Glutamatergic neuron (in vitro differentiated cells): ENCODE measurements around the gene HEATR1. TPM values are rescaled to one million over a fixed set of nuclear protein-coding genes. Genes with fewer than 3 reads are reported as not detected.
"Not testable (repeated sequence)": the region's sequence is repeated elsewhere in the genome, so short reads cannot be mapped to it uniquely, and the experiment has no call there.

ENCODE experiments used
- DNase-seq: peaks from one replicate; pipeline ENCODE4 v3.0.0; 2022
- H3K27ac Mint-ChIP-seq: one replicate; pipeline ENCODE4 v1.8.0; 2020; ENCODE audit warnings: mild to moderate bottlenecking, mixed read lengths, inconsistent platforms; ENCODE audit not compliant: unreplicated experiment
- H3K27me3 Mint-ChIP-seq: one replicate; pipeline ENCODE4 v1.8.0; 2020; ENCODE audit warnings: mild to moderate bottlenecking, moderate library complexity, mixed read lengths, inconsistent platforms; ENCODE audit not compliant: unreplicated experiment
- H3K36me3 Mint-ChIP-seq: one replicate; pipeline ENCODE4 v1.8.0; 2020; ENCODE audit warnings: mild to moderate bottlenecking, mixed read lengths, inconsistent platforms; ENCODE audit not compliant: unreplicated experiment
- H3K4me1 Mint-ChIP-seq: one replicate; pipeline ENCODE4 v1.8.0; 2020; ENCODE audit warnings: mild to moderate bottlenecking, low read depth, mixed read lengths, inconsistent platforms; ENCODE audit not compliant: unreplicated experiment
- H3K4me3 Mint-ChIP-seq: one replicate; pipeline ENCODE4 v1.8.0; 2020; ENCODE audit warnings: mild to moderate bottlenecking, mixed read lengths, inconsistent platforms; ENCODE audit not compliant: unreplicated experiment
- H3K9me3 Mint-ChIP-seq: one replicate; pipeline ENCODE4 v1.8.0; 2020; ENCODE audit warnings: mild to moderate bottlenecking, moderate library complexity, mixed read lengths, inconsistent platforms; ENCODE audit not compliant: unreplicated experiment
- total RNA-seq: library from RNA; stranded (reverse); fragmentation: NEBNext Ultra II Directional; extraction: Animal tissue kit (Norgen Biotek cat#: 25700); gene quantifications from one replicate; pipeline ENCODE4 v1.2.1, GENCODE V29; 2021; ENCODE audit not compliant: unreplicated experiment
- TF ChIP-seq, protein P1 (sequence below): fragments of 200-600 bp; sonication (generic); IDR thresholded peaks from one replicate; pipeline ENCODE4 v1.5.0; 2021; ENCODE audit not compliant: partially characterized antibody, unreplicated experiment

Gene HEATR1
- total RNA-seq, 1 donor from 2014 or later = 31.7 TPM

DNA sequence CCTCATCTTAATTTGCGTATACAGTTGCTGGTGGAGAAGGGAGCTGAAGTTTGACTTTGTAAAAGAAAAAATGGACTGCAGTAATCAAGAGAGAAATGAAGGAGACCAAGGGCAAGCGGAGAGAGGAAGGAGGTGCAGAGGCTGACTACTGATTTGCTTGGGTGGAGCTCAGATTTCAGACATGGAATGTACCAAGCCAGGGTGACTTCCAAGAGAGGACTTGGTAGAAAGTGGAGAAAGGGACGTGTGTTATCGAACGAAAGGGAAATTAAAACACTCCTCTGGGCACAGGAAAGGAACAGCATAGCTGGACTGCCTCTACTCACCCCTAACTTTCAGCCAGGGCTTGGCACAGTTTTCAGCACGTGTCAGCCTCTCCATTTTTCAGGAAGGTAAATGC, 15.1 kb upstream of the HEATR1 start:
- TF ChIP-seq, protein P1, sequence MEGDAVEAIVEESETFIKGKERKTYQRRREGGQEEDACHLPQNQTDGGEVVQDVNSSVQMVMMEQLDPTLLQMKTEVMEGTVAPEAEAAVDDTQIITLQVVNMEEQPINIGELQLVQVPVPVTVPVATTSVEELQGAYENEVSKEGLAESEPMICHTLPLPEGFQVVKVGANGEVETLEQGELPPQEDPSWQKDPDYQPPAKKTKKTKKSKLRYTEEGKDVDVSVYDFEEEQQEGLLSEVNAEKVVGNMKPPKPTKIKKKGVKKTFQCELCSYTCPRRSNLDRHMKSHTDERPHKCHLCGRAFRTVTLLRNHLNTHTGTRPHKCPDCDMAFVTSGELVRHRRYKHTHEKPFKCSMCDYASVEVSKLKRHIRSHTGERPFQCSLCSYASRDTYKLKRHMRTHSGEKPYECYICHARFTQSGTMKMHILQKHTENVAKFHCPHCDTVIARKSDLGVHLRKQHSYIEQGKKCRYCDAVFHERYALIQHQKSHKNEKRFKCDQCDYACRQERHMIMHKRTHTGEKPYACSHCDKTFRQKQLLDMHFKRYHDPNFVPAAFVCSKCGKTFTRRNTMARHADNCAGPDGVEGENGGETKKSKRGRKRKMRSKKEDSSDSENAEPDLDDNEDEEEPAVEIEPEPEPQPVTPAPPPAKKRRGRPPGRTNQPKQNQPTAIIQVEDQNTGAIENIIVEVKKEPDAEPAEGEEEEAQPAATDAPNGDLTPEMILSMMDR = no peak
- Mint-ChIP-seq H3K4me1 (no peaks in the 10 kb centered on the region), H3K27ac (no peak overlapping the region), H3K36me3 (no peaks in the 10 kb centered on the region), H3K27me3 (peaks cover 2% of the 10 kb centered on the region), H3K4me3 (no peak overlapping the region), H3K9me3 (no peaks in the 10 kb centered on the region)
- no peak for DNase-seq

DNA sequence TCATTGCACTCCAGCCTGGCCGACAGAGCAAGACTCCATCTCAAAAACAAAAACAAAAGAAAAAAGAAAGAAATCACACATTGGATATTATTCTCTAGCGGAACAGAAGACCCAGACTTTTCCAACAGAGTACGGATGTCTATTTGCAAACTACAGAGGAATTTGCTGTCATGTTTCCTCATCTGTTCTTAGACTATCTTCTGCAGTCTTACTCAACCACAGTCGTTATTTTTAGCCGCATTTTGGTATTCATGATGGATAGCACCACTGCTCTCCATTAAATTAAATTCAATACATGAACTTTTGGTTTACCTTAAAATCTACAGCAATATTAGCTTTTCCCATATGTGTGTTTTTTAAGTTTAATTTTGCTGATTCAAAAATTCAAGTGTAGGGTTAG, 14.2 kb upstream of the HEATR1 start:
- Mint-ChIP-seq H3K27me3 (peaks cover 2% of the 10 kb centered on the region), H3K36me3 (no peaks in the 10 kb centered on the region), H3K9me3 (no peaks in the 10 kb centered on the region), H3K4me1 (no peaks in the 10 kb centered on the region), H3K4me3 (no peak overlapping the region), H3K27ac (no peak overlapping the region)
- DNase-seq = no peak
- TF ChIP-seq, protein P1 = no peak

DNA sequence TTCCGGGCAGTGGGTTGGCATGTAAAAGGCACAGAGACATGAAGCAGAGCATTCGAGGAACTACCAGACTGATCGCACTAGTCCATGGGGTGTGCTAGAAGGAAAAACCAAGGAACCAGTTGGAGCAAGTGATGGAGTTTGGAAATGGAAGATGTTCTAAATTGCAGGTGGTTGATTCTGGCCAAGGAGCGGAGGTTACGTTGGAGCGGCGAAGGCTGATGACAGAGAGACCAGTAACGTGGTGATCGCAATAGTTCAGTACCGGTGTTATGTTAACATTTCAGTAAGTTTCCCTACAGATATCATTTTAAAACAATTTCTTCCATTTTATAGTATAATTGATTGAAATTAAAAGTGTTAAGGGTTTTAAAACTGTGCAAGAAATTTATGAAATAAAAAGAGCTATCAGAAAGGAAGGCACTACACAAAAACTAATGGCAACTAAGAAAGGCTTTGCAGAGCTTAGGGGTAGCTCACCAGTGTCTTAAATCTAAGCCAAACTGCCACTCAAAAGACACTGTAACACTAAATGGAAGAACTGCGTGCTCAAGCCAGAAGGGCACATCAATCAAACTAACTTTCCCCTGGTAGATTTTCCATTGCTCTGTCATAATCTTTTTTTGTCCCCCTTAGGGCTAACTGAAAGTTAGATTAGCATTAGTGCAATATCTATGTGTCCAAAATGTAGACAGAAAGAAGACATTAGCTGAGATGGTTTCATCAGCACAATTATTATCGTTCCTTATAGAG, 11.3 kb upstream of the HEATR1 start:
- H3K27me3 Mint-ChIP-seq = peaks cover 2% of the 10 kb centered on the region
- no peak for DNase-seq
- no peaks in the 10 kb centered on the region for H3K36me3 Mint-ChIP-seq
- no peaks in the 10 kb centered on the region for H3K9me3 Mint-ChIP-seq
- no peaks in the 10 kb centered on the region for H3K4me1 Mint-ChIP-seq
- no peak overlapping the region for H3K4me3 Mint-ChIP-seq
- H3K27ac Mint-ChIP-seq = no peak overlapping the region
- TF ChIP-seq, protein P1 = no peak

DNA sequence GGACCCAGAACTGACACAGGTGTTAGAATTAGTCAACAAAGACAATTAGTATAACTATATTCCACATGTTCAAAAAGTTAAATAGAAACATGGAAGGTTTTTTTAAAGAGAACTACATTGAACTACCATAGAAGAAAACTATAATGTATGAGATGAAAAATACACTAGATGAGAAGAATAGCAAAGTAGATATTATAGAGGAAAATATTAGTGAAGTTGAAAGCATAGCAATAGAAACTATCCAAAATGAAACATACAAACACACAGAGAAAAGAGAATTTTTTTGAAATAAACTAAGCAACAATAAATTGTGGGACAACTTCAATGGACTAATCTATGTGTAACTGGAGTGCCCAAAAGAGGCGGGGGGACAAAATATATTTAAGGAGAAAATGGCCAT, 8.0 kb upstream of the HEATR1 start:
- TF ChIP-seq, protein P1 = no peak
- Mint-ChIP-seq H3K9me3 (no peaks in the 10 kb centered on the region), H3K36me3 (no peaks in the 10 kb centered on the region), H3K4me1 (no peaks in the 10 kb centered on the region), H3K27ac (no peak overlapping the region), H3K27me3 (no peaks in the 10 kb centered on the region), H3K4me3 (no peak overlapping the region)
- DNase-seq = no peak

DNA sequence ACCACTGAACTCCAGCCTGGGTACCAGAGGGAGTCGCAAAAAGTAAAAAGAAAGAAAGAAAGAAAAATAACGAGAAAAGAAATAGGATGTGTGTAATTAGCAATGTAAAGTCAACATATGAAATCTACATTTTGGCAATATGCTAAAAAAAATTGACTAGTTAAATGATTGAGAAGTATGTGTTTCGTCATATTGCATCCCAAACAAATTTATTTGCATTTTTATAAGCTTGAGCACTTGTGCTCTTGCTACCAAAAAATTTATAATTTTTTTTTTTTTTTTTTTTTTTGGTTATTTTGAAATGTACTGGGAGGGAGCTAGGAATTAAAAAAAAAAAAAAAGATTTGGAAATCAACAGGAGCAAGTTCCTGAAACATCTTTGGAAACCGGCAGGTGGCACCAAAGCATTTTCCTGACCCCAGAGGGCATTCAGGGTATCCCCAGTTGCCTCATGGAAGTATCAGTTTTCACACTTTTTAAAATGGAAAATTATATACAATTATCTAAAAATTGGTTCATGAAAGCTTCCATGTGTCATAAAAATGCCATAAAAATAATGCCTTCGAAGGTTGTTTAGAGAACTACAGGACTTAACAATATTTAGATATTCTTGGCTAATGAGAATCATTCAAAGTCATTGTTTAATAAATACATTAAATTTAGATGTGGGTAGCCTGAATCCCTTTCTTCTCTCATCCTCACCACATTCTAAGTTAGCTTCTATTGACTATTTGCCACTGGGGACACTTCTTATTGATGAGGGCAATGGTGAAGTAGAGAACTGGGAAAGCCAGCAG, 4.8 kb upstream of the HEATR1 start:
- TF ChIP-seq, protein P1 = peak; percentile 64
- Mint-ChIP-seq H3K4me3 (no peak overlapping the region), H3K4me1 (peaks cover 3% of the 10 kb centered on the region), H3K27ac (no peak overlapping the region), H3K36me3 (no peaks in the 10 kb centered on the region), H3K9me3 (no peaks in the 10 kb centered on the region), H3K27me3 (no peaks in the 10 kb centered on the region)
- peak; percentile 77 for DNase-seq

DNA sequence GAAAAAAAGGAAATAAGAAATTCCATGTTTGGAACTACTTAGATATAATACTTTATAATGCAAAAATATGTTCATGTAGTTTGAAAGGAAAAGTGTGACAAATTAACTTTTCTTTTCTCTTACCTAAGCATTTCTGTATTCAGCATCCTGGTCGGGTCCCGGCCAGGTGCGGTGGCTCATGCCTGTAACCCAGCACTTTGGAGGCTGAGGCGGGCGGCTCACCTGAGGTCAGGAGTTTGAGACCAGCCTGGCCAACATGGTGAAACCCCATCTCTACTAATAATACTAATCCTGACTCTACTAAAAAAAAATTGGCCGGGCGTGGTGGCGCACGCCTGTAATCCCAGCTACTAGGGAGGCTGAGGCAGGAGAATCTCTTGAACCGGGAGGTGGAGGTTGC, 3.3 kb upstream of the HEATR1 start:
- H3K4me3 Mint-ChIP-seq = not testable (repeated sequence)

More for the DNA sequence above, 3.3 kb upstream of the HEATR1 start:
- not testable (repeated sequence) for DNase-seq, H3K27me3 Mint-ChIP-seq, H3K36me3 Mint-ChIP-seq, H3K9me3 Mint-ChIP-seq, H3K4me1 Mint-ChIP-seq, H3K27ac Mint-ChIP-seq
